Left lung (tissue), 10 donors: ENCODE results near the gene HDHD2. TPM values are rescaled to one million over a fixed set of nuclear protein-coding genes. Genes with fewer than 3 reads are reported as not detected.

Source experiments
- ATAC-seq: fragments of 200-7000 bp; cut with Tn5 transposase; one replicate; pipeline ENCODE4 v1.9.1; 2020; ENCODE audit warnings: moderate library complexity
- DNase-seq, 4 donors: peaks; one replicate each; pipeline ENCODE4 v3.0.0-alpha.2; 2013 to 2020
- H3K27ac ChIP-seq, 2 donors: fragments of 200-600 bp; sonication (generic) in 1 of 2; one replicate each; pipeline versions ENCODE4 v1.5.0 to v1.8.0; 2020 to 2021
- H3K27me3 ChIP-seq, 2 donors: fragments of 200-600 bp; sonication (generic) in 1 of 2; one replicate each; pipeline versions ENCODE4 v1.5.0 to v1.8.0; 2020 to 2021
- H3K36me3 ChIP-seq, 2 donors: fragments of 200-600 bp; sonication (generic) in 1 of 2; one replicate each; pipeline versions ENCODE4 v1.5.0 to v1.8.0; 2020 to 2021
- H3K4me1 ChIP-seq, 2 donors: fragments of 200-600 bp; one replicate each; pipeline ENCODE4 v1.8.0; 2021
- H3K4me3 ChIP-seq, 2 donors: fragments of 200-600 bp; sonication (generic) in 1 of 2; one replicate each; pipeline versions ENCODE4 v1.5.0 to v1.8.0; 2020 to 2021; ENCODE audit warnings: mild to moderate bottlenecking in 1 of 2
- H3K9me3 ChIP-seq, 2 donors: fragments of 200-600 bp; sonication (generic) in 1 of 2; one replicate each; pipeline versions ENCODE4 v1.5.0 to v1.8.0; 2020 to 2021
- CTCF ChIP-seq, 2 donors: fragments of 200-600 bp; sonication (generic) in 1 of 2; IDR thresholded peaks; one replicate each; pipeline versions ENCODE4 v1.5.0 to v1.8.0; 2021; ENCODE audit warnings: antibody characterized with exemption in 2 of 2
- intact Hi-C, 2 donors: fragments of 100-400 bp; cut with DNase I; formaldehyde crosslinking; loops; one replicate each; pipeline versions ENCODE4 v1.11.2 to v1.14.2; 2022
- polyA plus RNA-seq, 6 donors: library from polyadenylated mRNA; unstranded; fragments of 120-200 nt; gene quantifications; one replicate each; pipeline ENCODE4 v1.2.1, GENCODE V29; 2013; ENCODE audit not compliant: insufficient read length in 6 of 6
- total RNA-seq, 2 donors: library from RNA; stranded (reverse); fragmentation: NEBNext Ultra II Directional; extraction: Animal tissue kit (Norgen Biotek cat#: 25700); gene quantifications; one replicate each; pipeline ENCODE4 v1.2.1, GENCODE V29; 2021
- donor health status: DM: no; HTN: yes; CAD: no.
- donor health status: DM: no; HTN: no; CAD: no.

The HDHD2 gene
- total and polyA plus RNA-seq, 8 donors = 35.9 to 56.3 (median 47.7) TPM

GRCh38 chr18:47075098-47075883 is 75.0 kb downstream of the HDHD2 start:
- Histone ChIP-seq H3K27ac (no peak overlapping the region), H3K4me1 (no peaks in the 10 kb centered on the region)
- intact Hi-C loops = no loop called here

GRCh38 chr18:47067648-47068047 is 82.7 kb downstream of the HDHD2 start:
- Histone ChIP-seq H3K4me3 (no peak overlapping the region), H3K36me3 (no peaks in the 10 kb centered on the region), H3K27ac (no peak overlapping the region), H3K27me3 (no peaks in the 10 kb centered on the region), H3K4me1 (no peaks in the 10 kb centered on the region), H3K9me3 (no peaks in the 10 kb centered on the region)
- TF ChIP-seq CTCF (IDR thresholded peaks at IDR 0.05) = no peak
- DNase-seq (no peak), ATAC-seq (no peak)
- intact Hi-C loops = no loop called here

More at GRCh38 chr18:47075098-47075883, 75.0 kb downstream of the HDHD2 start:
- no peaks in the 10 kb centered on the region for H3K9me3 ChIP-seq
- TF ChIP-seq CTCF (IDR thresholded peaks at IDR 0.05) = no peak
- H3K27me3 ChIP-seq = no peaks in the 10 kb centered on the region
- H3K4me3 ChIP-seq = no peak overlapping the region
- DNase-seq (no peak), ATAC-seq (no peak)
- H3K36me3 ChIP-seq = no peaks in the 10 kb centered on the region

GRCh38 chr18:47063096-47063495 is 87.2 kb downstream of the HDHD2 start:
- H3K4me1 ChIP-seq = no peaks in the 10 kb centered on the region
- no peaks in the 10 kb centered on the region for H3K27me3 ChIP-seq
- intact Hi-C loops = no loop called here
- ATAC-seq (no peak), DNase-seq (no peak)
- H3K9me3 ChIP-seq = no peaks in the 10 kb centered on the region
- H3K27ac ChIP-seq = no peak overlapping the region
- no peak overlapping the region for H3K4me3 ChIP-seq
- no peak for TF ChIP-seq CTCF (IDR thresholded peaks at IDR 0.05)
- H3K36me3 ChIP-seq = no peaks in the 10 kb centered on the region

GRCh38 chr18:47062471-47062870 is 87.8 kb downstream of the HDHD2 start:
- ATAC-seq (no peak), DNase-seq (no peak)
- TF ChIP-seq CTCF (IDR thresholded peaks at IDR 0.05) = no peak
- no peaks in the 10 kb centered on the region for H3K36me3 ChIP-seq
- H3K4me3 ChIP-seq = no peak overlapping the region
- H3K27ac ChIP-seq = no peak overlapping the region
- no peaks in the 10 kb centered on the region for H3K4me1 ChIP-seq
- no peaks in the 10 kb centered on the region for H3K27me3 ChIP-seq
- intact Hi-C loops = no loop called here
- no peaks in the 10 kb centered on the region for H3K9me3 ChIP-seq

Other genes starting within 250 kb of the HDHD2 start
- gene PIAS2, start 233.0 kb downstream of the HDHD2 start, total RNA-seq = 10 to 100 TPM; 30.4 to 31.3 TPM
- 10 to 100 TPM; 20.0 to 22.9 (median 20.9) TPM for gene PIAS2, start 233.0 kb downstream of the HDHD2 start, polyA plus RNA-seq
- gene KATNAL2, start 232.9 kb downstream of the HDHD2 start, total RNA-seq = 1 to 10 TPM; 2.4 to 4.2 TPM
- gene KATNAL2, start 232.9 kb downstream of the HDHD2 start, polyA plus RNA-seq = 1 to 10 TPM; 6.3 to 8.8 (median 8.0) TPM
- not detected for gene ELOA2, start 114.9 kb downstream of the HDHD2 start, total RNA-seq
- under 1 TPM in 2 of 6 donors, not detected in 4; 0.06 to 0.17 TPM for gene ELOA2, start 114.9 kb downstream of the HDHD2 start, polyA plus RNA-seq
- 10 to 100 TPM; 14.6 to 17.4 TPM for gene IER3IP1, start 25.9 kb upstream of the HDHD2 start, total RNA-seq
- gene IER3IP1, start 25.9 kb upstream of the HDHD2 start, polyA plus RNA-seq = 10 to 100 TPM; 22.4 to 28.0 (median 23.7) TPM
- gene SKOR2, start 101.2 kb upstream of the HDHD2 start, total RNA-seq = not detected
- gene SKOR2, start 101.2 kb upstream of the HDHD2 start, polyA plus RNA-seq = under 1 TPM in 1 of 6 donors, not detected in 5; 0.11 TPM